ENCODE measurements around the gene EYA3.

The EYA3 gene

DNA sequence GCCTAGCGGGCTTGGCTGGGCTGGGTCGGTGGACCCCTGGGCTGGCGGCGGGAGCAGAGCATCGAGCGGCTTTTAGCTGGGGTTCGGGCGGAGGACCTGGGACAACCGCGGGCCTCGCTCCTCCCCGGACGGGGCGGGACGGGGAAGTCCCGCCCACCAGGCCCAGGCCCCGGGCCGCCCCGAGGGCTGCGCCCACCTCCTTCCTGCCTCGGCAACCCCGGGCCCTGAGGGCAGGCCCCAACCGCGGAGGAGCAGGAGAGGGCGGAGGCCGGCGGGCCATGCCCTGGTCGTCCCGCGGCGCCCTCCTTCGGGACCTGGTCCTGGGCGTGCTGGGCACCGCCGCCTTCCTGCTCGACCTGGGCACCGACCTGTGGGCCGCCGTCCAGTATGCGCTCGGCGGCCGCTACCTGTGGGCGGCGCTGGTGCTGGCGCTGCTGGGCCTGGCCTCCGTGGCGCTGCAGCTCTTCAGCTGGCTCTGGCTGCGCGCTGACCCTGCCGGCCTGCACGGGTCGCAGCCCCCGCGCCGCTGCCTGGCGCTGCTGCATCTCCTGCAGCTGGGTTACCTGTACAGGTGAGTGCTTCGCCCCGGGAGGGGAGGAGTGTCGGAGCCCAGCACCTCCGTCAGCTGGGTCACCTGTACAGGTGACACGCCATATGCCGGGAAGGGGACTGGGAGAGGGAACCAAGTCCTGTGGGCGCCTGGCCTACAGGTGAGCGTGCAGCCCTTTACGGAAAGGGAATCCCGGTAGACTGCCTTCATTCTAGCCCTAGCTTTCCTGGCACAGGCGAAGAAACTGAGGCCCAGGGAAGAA is 128.4 kb downstream of the EYA3 start, which contains the start of gene XKR8:
Gene XKR8 (plus strand): TSS at position 182 of the 812 bp plus-strand sequence. CDS start 97 bp downstream, at position 279.
- Histone ChIP-seq H3K9me3 (ENCODE audit: insufficient read depth, low read length) (no peaks in the 10 kb centered on the region), H3K4me3 (ENCODE audit: insufficient read length, low read depth) (peak within 1 kb of the TSS; percentile 52), H3K4me1 (ENCODE audit: insufficient read depth, insufficient read length) (peaks cover 12% of the 10 kb centered on the region), H3K9ac (ENCODE audit: insufficient read length, low read depth) (peak within 1 kb of the TSS; percentile 95), H3K36me3 (ENCODE audit: insufficient read depth, insufficient read length, low read length) (peaks cover 19% of the 10 kb centered on the region), H3K27me3 (ENCODE audit: insufficient read depth, insufficient read length) (no peaks in the 10 kb centered on the region)
- TF ChIP-seq ZNF274 (IDR thresholded peaks at IDR 0.05; ENCODE audit: low read depth, low read length) (no peak), YY1 (IDR thresholded peaks at IDR 0.05; ENCODE audit: insufficient read depth, insufficient read length) (no peak), SUZ12 (IDR thresholded peaks at IDR 0.05; ENCODE audit: extremely low read depth, insufficient read depth, insufficient read length) (no peak)
- peak; percentile 91 for DNase-seq (ENCODE audit: low read depth, low spot score)

DNA sequence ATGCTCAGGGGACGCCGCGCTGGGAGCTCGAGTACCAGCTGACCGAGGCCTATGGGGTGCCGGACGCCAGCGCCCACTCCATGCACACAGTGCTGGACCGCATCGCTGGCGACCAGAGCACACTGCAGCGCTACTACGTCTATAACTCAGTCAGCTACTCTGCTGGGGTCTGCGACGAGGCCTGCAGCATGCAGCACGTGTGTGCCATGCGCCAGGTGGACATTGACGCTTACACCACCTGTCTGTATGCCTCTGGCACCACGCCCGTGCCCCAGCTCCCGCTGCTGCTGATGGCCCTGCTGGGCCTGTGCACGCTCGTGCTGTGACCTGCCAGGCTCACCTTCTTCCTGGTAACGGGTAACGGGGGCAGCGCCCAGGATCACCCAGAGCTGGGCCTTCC is 129.9 kb downstream of the EYA3 start:
- Histone ChIP-seq H3K4me3 (ENCODE audit: insufficient read length, low read depth) (no peak overlapping the region), H3K36me3 (ENCODE audit: insufficient read depth, insufficient read length, low read length) (peaks cover 4% of the 10 kb centered on the region), H3K4me1 (ENCODE audit: insufficient read depth, insufficient read length) (peaks cover 12% of the 10 kb centered on the region), H3K9me3 (ENCODE audit: insufficient read depth, low read length) (no peaks in the 10 kb centered on the region), H3K9ac (ENCODE audit: insufficient read length, low read depth) (peak overlapping the region; percentile 57), H3K27me3 (ENCODE audit: insufficient read depth, insufficient read length) (no peaks in the 10 kb centered on the region)
- TF ChIP-seq SUZ12 (IDR thresholded peaks at IDR 0.05; ENCODE audit: extremely low read depth, insufficient read depth, insufficient read length) (no peak), YY1 (IDR thresholded peaks at IDR 0.05; ENCODE audit: insufficient read depth, insufficient read length) (no peak), ZNF274 (IDR thresholded peaks at IDR 0.05; ENCODE audit: low read depth, low read length) (no peak)
- DNase-seq (ENCODE audit: low read depth, low spot score) = no peak

DNA sequence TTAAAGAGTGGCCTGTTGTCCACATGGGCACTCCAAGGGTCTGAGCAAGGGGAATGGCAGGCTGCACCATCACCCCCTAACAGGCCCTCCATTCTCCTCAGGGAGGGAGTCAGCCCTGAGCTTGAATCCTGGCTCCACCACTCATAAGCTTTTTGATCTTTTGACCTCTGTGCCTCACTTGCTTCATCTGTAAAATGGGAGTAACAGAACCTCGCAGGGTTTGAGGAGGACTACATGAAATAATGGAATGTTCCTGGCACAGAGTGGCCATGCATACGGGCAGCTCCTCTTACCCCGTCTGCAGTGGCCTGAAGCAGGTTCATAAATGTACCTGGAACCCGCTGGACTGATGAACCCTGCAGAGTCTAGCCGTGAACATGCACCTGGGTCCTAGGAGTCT is 130.8 kb downstream of the EYA3 start:
- Histone ChIP-seq H3K4me3 (ENCODE audit: insufficient read length, low read depth) (no peak overlapping the region), H3K27me3 (ENCODE audit: insufficient read depth, insufficient read length) (no peaks in the 10 kb centered on the region), H3K9ac (ENCODE audit: insufficient read length, low read depth) (no peak overlapping the region), H3K4me1 (ENCODE audit: insufficient read depth, insufficient read length) (peaks cover 12% of the 10 kb centered on the region), H3K36me3 (ENCODE audit: insufficient read depth, insufficient read length, low read length) (no peaks in the 10 kb centered on the region), H3K9me3 (ENCODE audit: insufficient read depth, low read length) (no peaks in the 10 kb centered on the region)
- TF ChIP-seq SUZ12 (IDR thresholded peaks at IDR 0.05; ENCODE audit: extremely low read depth, insufficient read depth, insufficient read length) = no peak
- TF ChIP-seq ZNF274 (IDR thresholded peaks at IDR 0.05; ENCODE audit: low read depth, low read length) = 0 out of 2 replicates have a peak, but pooled peaks have one; percentile 10
- no peak for DNase-seq (ENCODE audit: low read depth, low spot score)

DNA sequence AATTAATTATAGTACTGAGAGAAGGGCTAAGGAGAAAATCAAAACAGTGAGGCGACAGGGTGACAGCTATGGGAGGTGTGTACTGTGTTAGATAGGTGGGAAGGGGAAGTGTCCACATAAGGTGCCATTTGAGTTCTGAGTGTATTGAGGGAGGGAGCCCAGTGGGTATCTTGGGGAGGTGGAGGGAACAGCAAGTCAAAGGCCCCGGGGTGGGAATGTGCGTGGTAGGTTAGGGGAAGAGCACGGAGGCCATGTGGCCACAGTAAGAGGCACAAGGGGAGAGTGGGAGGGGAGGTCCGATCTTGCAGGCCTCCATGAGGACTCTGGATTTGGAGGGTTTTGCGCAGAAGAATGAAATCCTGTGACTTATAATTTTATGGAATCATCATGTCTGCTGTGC is 131.6 kb downstream of the EYA3 start:
- Histone ChIP-seq H3K9ac (ENCODE audit: insufficient read length, low read depth) (no peak overlapping the region), H3K4me3 (ENCODE audit: insufficient read length, low read depth) (no peak overlapping the region), H3K36me3 (ENCODE audit: insufficient read depth, insufficient read length, low read length) (no peaks in the 10 kb centered on the region), H3K4me1 (ENCODE audit: insufficient read depth, insufficient read length) (peaks cover 12% of the 10 kb centered on the region), H3K9me3 (ENCODE audit: insufficient read depth, low read length) (no peaks in the 10 kb centered on the region), H3K27me3 (ENCODE audit: insufficient read depth, insufficient read length) (no peaks in the 10 kb centered on the region)
- DNase-seq (ENCODE audit: low read depth, low spot score) = no peak
- TF ChIP-seq SUZ12 (IDR thresholded peaks at IDR 0.05; ENCODE audit: extremely low read depth, insufficient read depth, insufficient read length) = no peak
- TF ChIP-seq YY1 (IDR thresholded peaks at IDR 0.05; ENCODE audit: insufficient read depth, insufficient read length) = no peak
- TF ChIP-seq ZNF274 (IDR thresholded peaks at IDR 0.05; ENCODE audit: low read depth, low read length) = no peak

DNA sequence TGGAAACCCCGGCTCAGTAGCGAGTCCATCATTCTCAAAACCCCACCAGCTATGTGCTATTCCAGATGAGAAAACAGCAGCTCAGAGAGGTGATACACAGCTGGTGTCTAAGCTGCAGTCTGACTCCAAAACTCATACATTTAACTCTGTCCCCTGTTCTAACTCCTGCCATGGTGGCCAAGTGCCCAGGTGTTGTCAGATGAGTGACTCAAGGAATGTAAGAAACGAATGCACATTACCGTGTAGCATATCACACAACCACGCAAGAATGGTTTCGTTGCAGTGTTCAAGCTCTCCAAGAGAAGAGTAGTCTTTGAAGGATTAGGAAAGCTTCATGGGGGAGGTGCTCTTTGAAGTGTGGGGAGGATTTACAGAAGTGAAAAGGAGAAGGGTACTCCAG is 133.3 kb downstream of the EYA3 start:
- H3K4me3 ChIP-seq (ENCODE audit: insufficient read length, low read depth) = no peak overlapping the region
- no peaks in the 10 kb centered on the region for H3K27me3 ChIP-seq (ENCODE audit: insufficient read depth, insufficient read length)
- peaks cover 10% of the 10 kb centered on the region for H3K4me1 ChIP-seq (ENCODE audit: insufficient read depth, insufficient read length)
- H3K9ac ChIP-seq (ENCODE audit: insufficient read length, low read depth) = no peak overlapping the region
- H3K9me3 ChIP-seq (ENCODE audit: insufficient read depth, low read length) = no peaks in the 10 kb centered on the region
- DNase-seq (ENCODE audit: low read depth, low spot score) = no peak
- TF ChIP-seq YY1 (IDR thresholded peaks at IDR 0.05; ENCODE audit: insufficient read depth, insufficient read length) (no peak), SUZ12 (IDR thresholded peaks at IDR 0.05; ENCODE audit: extremely low read depth, insufficient read depth, insufficient read length) (no peak), ZNF274 (IDR thresholded peaks at IDR 0.05; ENCODE audit: low read depth, low read length) (no peak)
- H3K36me3 ChIP-seq (ENCODE audit: insufficient read depth, insufficient read length, low read length) = no peaks in the 10 kb centered on the region

DNA sequence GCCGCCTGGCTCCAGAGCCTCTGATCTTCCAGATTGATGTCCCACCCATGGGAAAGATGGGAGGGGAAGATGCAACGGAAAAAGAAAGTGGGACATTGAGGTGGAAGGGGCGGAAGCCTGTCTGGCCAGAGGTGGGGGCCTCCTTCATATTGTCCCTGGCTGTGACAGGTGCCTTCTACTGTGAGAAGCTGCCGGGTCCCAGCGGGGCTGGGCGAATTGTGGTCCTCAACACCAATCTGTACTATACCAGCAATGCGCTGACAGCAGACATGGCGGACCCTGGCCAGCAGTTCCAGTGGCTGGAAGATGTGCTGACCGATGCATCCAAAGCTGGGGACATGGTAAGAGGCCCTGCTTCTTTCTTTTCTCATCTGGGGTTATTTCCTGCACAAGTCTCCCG is 134.2 kb downstream of the EYA3 start:
- Histone ChIP-seq H3K9ac (ENCODE audit: insufficient read length, low read depth) (no peak overlapping the region), H3K9me3 (ENCODE audit: insufficient read depth, low read length) (no peaks in the 10 kb centered on the region), H3K4me1 (ENCODE audit: insufficient read depth, insufficient read length) (peaks cover 12% of the 10 kb centered on the region), H3K4me3 (ENCODE audit: insufficient read length, low read depth) (no peak overlapping the region), H3K36me3 (ENCODE audit: insufficient read depth, insufficient read length, low read length) (no peaks in the 10 kb centered on the region), H3K27me3 (ENCODE audit: insufficient read depth, insufficient read length) (no peaks in the 10 kb centered on the region)
- TF ChIP-seq YY1 (IDR thresholded peaks at IDR 0.05; ENCODE audit: insufficient read depth, insufficient read length) = no peak
- TF ChIP-seq ZNF274 (IDR thresholded peaks at IDR 0.05; ENCODE audit: low read depth, low read length) = no peak
- TF ChIP-seq SUZ12 (IDR thresholded peaks at IDR 0.05; ENCODE audit: extremely low read depth, insufficient read depth, insufficient read length) = no peak
- no peak for DNase-seq (ENCODE audit: low read depth, low spot score)

DNA sequence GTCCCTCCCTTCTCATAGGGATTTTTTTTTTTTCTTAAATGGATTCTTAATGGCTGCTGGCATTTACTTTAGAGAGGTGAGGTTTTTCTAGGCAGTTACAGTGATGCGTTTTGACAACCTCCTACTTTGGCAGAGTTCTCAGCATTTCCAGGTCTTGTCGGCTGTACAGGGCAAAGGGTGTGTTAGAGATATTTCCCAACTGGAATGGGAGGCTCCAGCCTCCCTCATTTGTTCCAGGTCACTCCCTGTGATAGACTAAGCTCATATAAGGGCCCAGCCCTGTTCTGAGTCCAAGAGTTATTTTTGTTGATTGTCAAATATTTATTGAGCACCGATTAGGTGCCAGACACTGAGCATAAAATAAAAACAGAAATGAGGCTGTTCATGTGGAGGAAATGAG is 136.3 kb downstream of the EYA3 start:
- H3K9me3 ChIP-seq (ENCODE audit: insufficient read depth, low read length) = no peaks in the 10 kb centered on the region
- peaks cover 5% of the 10 kb centered on the region for H3K4me1 ChIP-seq (ENCODE audit: insufficient read depth, insufficient read length)
- DNase-seq (ENCODE audit: low read depth, low spot score) = no peak
- no peaks in the 10 kb centered on the region for H3K27me3 ChIP-seq (ENCODE audit: insufficient read depth, insufficient read length)
- TF ChIP-seq ZNF274 (IDR thresholded peaks at IDR 0.05; ENCODE audit: low read depth, low read length) = no peak
- TF ChIP-seq YY1 (IDR thresholded peaks at IDR 0.05; ENCODE audit: insufficient read depth, insufficient read length) = no peak
- no peak for TF ChIP-seq SUZ12 (IDR thresholded peaks at IDR 0.05; ENCODE audit: extremely low read depth, insufficient read depth, insufficient read length)
- no peak overlapping the region for H3K9ac ChIP-seq (ENCODE audit: insufficient read length, low read depth)
- no peak overlapping the region for H3K4me3 ChIP-seq (ENCODE audit: insufficient read length, low read depth)
- H3K36me3 ChIP-seq (ENCODE audit: insufficient read depth, insufficient read length, low read length) = no peaks in the 10 kb centered on the region

All from NT2/D1 (cell line).